Stimulated activated CD4-positive, alpha-beta T cell treated with anti-CD3 and anti-CD28 coated beads, Interleukin-15, amount 100 ng/mL, for 24 hours (primary cell): ENCODE data around the gene CAT.

Source experiments
- DNase-seq: peaks from one replicate; pipeline ENCODE4 v3.0.0-alpha.2; 2020

Gene CAT

DNA sequence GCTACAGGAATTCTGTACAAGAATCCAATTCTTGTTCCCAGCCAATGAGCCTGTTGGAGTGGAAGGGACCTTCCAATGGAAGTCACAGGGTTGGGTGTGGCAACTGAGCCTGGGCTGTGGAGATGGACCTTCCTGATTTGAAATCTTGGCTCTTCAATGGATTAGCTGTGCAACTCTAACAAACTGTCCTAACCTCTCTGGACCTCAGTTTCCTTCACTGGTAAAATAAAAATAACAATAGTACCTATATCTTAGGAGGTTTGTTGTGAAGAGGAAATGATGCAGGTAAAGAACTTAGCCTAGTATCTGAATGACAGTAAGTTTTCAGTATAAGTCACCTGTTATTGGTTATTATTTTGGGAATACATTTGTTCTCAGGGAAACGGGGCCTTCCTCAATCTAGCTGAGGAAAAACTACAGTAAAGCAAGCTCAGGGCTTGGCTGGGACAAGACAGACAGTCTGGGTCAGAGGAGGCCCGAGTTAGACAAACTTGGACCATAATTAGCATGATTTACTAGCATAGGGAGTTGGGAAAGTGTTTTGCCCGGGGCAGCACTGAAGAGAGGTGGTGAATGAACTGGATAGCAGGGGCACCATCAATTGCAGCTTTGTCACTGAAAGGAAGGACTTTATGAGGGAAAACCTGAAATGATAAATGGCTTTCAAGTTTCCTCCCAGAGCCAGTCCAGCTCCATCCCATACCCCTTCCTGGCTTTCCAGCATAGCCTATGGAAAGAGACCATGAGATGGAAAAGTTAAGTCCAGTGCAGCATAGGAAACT, 61.2 kb downstream of the CAT start:
- DNase-seq, result no peak

GRCh38 chr11:34501500-34501899, 62.8 kb downstream of the CAT start:
- DNase-seq, result no peak

DNA sequence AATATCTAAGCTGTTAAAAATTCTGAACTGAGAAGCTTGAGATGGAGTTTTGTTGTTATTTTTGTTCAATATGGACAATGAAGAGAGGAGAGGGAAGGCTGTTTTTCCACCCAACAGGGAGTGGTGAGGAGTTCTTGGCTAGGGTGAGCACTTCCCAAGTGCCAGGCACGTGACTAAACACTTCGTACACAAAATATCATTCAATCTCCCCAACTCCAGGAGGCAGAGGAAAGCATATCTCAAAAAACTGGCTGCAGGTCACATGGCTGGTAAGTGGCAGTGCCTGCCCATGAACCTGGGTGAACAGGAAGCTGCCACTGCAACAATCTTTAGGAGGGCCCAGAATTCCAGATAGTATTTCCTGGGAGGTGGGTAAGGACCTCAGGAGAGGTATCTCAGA, 63.2 kb downstream of the CAT start:
- DNase-seq, result no peak

DNA sequence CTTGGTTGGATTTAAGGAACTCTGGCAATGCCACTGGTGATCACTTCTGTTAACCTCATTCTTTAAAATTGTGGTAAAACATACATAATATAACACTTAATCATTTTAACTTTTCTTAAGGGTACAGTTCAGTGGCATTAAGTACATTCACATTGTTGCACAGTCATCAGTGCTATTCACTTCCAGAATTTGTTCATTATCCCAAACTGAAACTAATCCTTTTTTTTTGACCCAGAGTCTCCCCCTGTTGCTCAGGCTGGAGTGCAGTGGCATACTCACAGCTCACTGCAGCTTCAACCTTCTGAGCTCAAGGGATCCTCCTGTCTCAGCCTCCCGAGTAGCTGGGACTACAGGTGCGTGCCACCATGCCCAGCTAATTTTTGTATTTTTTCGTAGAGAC, 64.2 kb downstream of the CAT start:
- no peak for DNase-seq

DNA sequence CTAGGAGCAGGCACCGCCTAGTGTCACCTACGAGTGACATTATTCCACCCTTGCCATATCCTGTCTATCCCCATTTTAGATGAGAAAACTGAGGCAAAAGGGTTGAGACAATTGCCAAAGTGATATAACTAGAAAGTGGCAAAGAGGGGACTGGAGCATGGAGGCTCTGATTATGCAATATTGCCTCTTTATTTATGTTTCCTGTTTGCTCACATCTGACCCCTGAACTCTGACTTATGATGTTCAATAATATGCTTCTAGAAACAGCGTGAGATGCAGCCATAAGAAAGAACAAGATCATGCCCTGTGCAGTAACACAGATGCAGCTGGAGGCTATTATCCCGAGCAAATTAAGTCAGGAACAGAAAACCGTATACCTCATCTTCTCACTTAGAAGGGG, 67.1 kb downstream of the CAT start:
- no peak for DNase-seq

DNA sequence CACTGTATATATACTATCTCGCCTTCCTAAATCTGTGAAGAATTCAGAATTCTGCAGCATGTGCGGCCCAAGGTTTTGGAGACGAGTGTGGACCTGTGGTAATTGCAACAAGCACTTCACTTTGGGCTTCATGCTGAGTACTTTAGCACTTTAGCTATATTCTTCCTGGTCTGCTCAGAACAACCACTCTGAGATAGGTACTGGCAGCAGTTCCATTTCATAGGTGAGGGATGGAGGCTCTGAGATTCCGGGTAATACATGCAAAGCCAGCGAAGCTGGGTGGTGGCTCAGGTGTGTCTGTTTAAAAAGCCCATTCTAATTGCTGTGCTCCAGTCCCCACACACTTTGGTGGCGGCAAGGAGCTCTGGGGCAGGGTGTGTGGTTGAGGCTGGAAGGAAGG, 68.4 kb downstream of the CAT start:
- DNase-seq, result no peak

DNA sequence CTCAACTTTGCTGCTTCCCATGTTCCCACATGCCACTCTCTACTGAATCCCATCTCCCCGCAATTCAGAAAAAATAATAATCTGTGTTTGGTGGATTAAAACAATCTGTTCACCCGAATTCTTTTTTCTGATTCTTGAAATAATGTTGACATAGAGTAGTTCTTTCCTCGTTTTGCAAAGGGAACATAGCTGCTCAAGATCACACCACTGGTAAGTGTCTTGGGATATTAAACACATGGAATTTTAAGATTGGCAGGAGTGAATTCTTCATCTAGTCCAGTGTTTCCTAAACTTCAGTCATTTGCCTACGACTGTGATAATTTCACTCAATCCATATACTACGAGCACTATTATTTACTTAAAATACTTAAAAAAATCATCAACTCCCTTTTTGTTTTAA, 68.9 kb downstream of the CAT start:
- no peak for DNase-seq

- no peak for DNase-seq
These were observed 69.8 kb downstream of the CAT start for GRCh38 chr11:34508524-34508923.

DNA sequence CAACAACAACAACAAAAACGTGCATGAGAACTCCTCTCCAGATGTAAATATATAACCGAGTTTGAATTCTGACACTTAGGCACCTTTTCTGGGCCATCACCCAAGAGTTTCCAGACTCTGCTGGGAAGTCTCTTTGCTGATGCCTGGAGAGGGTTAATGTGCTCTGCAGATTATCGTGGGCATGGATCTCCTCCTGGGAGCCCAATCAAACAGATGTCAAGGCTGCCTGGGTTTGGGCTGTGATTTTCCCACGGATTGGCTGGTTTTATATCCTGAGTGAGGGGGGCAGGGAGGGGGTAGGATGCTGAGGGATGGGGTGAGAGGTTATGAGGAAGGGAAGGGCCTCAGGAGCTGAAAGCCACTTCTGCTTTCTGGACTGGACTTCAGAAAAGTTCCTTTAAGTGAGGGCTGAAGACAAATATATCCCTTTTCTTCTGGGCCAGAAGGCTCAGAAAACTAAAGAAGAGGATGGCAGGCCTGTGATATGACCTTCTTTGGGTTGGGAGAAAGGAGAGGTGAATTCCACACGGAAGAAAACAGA, 70.7 kb downstream of the CAT start:
- no peak for DNase-seq

GRCh38 chr11:34510218-34510617, 71.5 kb downstream of the CAT start:
- no peak for DNase-seq

DNA sequence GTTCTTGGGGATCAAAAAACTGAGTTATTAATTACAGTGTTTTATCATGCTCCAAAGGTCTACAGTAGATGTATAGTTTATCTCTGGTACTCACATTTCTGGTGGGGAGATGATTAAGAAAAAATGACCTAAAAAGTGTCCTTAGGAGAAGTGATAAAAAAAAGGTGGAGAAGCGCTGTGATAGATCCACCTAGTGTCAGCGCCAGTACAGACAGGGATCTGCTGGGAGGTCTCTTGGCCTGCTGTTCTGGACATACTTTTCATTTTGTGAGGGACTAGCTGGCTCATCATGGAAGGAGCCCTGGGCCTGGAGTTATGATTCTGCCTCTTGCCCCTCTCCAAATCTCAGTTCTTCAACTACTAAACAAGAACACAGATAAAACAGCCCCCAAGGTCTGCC, 71.9 kb downstream of the CAT start:
- no peak for DNase-seq

DNA sequence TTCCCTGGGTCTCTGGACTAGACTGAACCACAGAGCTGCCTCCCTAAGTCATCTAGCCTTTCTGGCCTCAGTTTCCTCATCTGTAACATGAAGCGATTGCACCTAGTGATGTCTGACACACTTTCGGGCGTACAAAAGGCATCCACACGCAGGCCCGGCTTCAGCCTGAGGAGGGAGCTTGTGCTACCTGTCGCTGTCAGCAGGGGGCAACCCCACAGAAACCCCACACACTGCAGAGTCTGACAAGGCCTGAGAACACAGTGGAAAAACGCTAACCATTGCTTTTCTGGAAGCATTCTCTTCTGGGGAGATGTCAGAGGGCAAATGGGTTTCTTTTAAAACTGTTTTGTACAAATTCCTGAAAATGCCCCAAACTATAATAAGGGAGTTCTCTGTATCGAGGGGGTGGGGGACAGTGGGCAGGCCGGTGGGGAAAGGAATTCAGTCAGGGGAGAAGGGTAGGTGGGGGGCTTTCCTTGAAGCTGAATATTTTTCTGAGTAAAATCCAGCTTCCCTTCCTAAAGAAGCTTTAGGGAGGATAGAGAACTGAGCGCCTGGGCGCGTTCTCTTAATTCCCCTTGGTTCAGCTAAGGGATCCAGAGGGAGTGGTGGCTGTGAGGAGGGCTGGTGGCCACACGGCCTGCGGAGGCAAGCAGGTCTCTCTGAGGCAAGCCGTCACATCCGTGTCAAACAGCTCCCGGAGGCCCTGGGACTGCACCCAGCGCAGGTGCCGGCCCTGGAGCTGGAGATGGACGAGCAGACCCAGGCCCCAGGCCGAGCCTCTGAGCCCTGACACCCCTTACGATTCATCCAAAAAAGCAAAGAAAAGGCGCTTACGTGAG, 74.3 kb downstream of the CAT start:
- peak; percentile 71 for DNase-seq

DNA sequence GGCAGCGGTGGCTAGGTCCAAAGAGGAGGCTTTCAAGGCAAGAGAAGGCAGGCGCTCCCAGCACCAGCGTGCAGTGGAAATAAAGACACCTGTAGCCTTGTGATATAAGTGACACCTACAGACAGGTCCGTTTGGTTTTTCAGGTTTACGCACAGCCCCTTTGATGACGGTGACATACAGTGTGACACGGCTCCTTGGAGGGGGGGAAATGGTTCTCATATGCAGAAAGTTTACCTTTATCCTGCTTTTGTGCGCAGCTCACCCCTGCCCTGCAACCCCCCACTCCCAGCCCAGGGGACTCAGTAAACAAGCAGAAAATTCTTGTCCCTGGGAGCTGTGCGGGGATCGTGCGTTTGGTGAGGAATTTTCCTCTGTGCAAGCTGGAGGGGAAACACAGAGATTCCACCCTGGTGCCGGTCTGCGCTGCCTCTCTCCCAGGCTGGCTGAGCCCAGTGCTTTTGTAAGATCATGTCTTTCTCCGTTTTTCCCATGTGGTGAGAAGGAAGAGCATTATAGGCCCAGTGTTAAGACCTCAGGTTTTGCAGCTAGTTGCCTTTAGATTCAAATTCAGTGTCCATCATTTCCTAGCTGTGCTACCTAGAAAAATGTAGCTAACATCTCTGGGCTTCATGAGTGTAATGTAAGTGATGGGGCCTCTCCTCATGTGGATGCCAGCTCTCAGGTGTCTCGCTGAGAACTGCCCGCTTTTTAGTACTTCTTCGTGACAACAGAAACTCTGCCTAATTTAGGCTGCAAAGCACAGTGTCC, 75.1 kb downstream of the CAT start, which contains the start of gene ELF5:
ELF5 (minus strand) TSS at position 113 of the 768 bp plus-strand sequence. CDS start 8,045 bp downstream, outside the sequence.
- DNase-seq, result no peak

DNA sequence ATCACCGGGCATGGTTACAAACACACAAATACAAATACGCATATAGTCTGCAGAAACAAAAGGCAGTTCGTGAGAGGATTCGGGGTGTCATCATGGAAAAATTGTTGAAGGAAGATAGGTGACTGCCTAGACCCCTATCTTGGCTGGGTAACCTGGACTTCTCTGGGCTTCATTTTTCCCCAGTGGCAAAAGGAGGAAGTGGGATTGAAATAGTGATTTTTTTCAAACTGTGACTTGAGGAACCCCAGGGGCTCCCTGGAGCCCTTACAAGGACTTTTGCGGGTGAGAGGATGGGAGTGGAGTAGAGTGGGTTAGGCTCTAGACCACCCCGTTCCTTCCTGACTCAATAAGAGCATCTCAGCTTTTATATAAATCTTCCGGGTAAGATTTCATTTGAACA, 75.9 kb downstream of the CAT start:
- DNase-seq, result no peak

- DNase-seq, result no peak
These were observed 77.7 kb downstream of the CAT start for GRCh38 chr11:34516247-34517040.

DNA sequence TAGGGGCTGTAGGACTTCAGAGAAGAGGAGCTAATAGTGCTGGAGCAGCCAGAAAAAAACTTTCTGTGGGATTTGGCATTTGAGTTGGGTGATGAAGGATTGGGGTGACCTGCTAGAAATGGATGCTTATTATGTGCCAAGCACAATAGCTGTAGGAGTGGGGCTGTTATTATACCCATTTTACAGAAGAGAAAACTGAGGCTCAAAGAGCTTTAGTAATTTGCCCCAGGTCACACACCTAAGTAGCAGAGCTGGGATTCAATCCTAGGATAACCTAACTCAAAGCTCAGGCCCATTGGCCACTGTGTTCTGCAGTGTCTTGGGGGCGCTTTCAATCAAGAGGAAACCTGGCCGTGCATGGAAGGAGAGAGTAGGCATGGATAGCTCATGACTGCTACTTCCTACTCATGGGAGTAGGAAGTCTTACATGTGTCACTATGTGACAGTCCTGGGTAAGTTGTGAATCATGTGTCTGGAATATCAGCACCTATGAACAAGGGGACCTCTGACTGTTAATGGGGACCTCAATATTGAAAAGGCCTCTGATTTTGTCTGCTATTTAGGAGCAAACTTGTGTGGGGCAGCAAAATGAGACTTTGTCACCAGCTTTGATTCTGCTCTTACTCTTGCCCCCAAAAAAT, 81.0 kb downstream of the CAT start:
- no peak for DNase-seq

DNA sequence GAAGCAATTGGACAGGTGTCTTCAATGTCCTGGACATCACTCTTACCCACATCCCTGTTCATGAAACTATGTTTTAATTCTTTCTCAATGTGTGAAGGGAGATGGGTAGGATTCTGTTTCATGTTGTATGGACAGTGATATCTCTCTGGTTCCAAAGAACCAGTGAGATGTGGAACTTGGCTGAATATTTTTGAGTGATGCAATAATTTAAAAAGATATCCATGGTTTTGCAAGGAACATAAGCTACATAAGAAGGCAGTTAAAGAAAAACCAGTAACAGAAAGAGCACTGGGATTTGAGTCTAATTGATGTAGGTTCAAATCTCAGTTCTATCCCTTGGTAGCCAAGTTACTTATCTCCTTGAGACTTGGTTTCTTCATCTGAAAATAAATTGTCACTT, 82.5 kb downstream of the CAT start:
- no peak for DNase-seq
